ENCODE results near the gene MUC5B.

- no peak for TF ChIP-seq CTCF (IDR thresholded peaks at IDR 0.05)
- no peak for TF ChIP-seq POLR2A (IDR thresholded peaks at IDR 0.05)
Measured at GRCh38 chr11:1276866-1277615, 54.2 kb downstream of the MUC5B start.
